Measurements from ENCODE around the gene MEMO1.
"Not testable (repeated sequence)": the region's sequence is repeated elsewhere in the genome, so short reads cannot be mapped to it uniquely, and the experiment has no call there.

Gene MEMO1

DNA sequence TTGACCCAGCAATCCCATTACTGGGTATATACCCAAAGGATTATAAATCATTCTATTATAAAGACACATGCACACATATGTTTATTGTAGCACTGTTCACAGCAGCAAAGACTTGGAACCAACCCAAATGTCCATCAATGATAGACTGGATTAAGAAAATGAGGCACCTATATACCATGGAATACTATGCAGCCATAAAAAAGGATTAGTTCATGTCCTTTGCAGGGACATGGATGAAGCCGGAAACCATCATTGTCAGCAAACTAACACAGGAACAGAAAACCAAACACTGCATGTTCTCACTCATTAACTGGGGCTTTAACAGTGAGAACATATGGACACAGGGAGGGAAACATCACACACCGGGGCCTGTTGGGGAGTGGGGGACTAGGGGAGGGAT lies 110.7 kb downstream of the MEMO1 start:
- DNase-seq: not testable (repeated sequence)

DNA sequence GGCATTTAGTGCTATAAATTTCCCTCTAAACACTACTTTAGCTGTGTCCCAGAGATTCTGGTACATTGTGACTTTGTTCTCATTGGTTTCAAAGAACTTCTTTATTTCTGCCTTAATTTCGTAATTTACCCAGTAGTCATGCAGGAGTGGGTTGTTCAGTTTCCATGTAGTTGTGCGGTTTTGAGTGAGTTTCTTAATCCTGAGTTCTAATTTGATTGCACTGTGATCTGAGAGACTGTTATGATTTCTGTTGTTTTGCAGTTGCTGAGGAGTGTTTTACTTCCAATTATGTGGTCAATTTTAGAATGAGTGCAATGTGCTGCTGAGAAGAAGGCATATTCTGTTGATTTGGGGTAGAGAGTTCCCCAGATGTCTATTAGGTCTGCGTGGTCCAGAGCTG lies 112.5 kb downstream of the MEMO1 start:
- DNase-seq: not testable (repeated sequence)

DNA sequence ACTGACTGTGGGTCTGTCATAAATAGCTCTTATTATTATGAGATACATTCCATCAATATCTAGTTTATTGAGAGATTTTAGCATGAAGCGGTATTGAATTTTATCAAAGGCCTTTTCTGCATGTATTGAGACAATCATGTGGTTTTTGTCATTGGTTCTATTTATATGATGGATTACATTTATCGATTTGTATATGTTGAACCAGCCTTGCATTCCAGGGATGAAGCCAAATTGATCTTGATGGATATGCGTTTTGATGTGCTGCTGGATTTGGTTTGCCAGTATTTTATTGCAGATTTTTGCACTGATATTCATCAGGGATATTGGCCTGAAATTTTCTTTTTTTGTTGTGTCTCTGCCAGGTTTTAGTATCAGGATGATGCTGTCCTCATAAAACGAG lies 113.5 kb downstream of the MEMO1 start:
- DNase-seq: not testable (repeated sequence)

DNA sequence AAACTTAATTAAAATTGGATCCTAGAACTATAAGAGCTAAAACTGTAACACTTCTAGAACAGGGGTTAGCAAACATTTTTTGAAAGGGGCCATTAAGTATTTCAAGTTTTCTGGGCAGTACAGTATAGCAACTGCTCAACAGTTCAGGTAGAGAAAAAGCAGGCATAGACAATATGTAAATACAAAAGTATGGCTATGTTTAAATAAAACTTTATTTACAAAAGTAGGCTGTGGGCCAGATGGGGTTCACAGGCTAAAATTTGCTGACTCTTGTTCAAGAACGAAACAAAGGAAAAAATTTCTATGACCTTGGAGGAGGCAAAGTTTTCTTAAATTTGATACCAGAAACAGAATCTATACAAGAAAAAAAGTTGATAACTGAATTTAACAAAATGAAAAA lies 114.5 kb downstream of the MEMO1 start:
- DNase-seq: no peak

DNA sequence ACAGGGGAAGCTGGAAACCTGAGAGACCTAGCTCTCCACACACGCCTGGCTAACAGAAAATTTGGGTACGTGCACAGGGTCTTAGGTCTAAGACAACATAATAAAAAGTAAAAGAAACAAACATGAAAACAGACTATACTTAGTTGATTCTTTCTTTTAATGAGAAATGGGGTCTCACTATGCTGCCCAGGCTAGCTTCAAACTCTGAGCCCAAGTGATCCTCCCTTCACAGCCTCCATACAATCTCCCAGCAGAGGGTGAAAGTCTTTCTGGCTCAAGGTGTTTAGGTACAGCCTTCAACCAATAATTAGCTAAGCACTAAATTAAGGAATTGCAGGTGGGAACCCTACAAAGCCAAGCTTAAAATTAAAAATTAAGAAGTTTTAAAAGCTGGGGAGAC lies 116.2 kb downstream of the MEMO1 start:
- no peak for DNase-seq

DNA sequence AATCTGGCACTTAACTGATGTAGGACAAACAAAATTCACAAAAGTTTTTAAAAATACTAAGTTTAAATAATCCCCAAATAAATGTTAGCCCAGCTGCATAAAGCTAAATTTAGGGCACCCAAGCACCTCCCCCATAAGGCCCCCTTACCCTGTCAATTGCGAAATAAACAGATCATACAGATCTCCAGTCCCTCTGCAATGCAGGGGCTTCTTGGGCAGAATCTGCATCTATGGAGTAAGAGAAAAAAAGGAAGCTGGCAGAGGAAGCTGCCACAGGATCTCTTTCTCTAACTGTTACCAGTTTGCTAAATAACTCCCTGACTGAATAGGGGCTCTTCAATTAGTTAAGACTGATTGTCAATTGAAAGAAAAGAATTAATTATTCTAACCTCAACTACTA lies 117.7 kb downstream of the MEMO1 start:
- DNase-seq: no peak

DNA sequence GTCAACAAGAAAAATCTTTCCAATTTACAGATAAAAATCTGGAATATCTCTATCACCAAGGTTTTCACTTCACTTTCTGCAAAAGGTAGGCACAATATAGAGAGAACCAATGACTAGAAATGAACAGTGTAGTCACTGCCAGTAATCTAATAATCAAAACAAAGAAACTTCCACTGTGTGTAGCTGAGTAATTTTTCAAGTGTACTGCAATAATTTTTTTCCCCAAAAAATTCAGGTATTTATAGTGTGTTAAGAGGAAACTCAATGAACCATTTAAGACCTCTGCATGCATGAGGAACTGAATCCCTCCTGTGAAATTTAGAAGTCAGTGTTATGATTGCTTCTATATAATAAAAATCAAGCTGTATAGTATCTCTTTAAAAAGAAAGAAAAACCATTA lies 121.8 kb downstream of the MEMO1 start:
- no peak for DNase-seq

DNA sequence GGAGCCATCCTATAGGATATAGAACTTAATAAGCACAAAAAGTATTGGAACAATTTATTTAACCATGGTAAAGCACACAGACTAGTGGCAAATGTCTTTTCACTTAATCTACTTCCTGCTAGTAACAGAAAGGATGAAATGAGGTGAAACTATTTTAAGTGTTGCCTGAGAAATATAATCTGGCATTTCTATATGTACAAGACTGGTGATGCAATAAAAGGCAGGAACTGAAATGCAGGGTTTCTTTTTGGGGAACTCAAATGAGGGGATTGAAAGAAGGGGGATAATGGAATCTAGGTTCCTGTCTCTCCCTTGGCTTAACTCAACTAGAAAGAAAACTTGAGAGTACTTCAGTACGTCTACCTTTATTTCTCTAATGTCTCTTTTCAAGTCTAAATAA lies 122.3 kb downstream of the MEMO1 start:
- no peak for DNase-seq

DNA sequence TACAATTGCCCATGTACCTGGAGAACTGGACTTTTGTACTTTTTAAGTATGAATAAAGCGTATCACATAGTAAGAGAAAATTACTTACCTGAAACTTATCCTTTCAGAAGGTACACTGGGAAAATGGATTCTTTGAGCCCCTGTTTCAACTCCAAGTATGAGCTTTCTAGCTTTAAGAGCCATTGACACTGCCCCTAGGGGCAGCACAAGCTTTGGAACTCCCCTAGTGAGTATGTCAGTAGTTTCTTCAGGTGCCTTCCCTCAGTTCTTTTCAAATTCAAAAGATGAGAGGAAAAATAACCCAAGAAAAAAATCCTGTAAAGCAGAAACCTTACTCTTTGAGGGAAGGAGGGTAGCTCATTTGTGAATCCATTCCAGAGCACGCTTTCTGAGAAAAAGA lies 124.1 kb downstream of the MEMO1 start:
- DNase-seq: no peak

DNA sequence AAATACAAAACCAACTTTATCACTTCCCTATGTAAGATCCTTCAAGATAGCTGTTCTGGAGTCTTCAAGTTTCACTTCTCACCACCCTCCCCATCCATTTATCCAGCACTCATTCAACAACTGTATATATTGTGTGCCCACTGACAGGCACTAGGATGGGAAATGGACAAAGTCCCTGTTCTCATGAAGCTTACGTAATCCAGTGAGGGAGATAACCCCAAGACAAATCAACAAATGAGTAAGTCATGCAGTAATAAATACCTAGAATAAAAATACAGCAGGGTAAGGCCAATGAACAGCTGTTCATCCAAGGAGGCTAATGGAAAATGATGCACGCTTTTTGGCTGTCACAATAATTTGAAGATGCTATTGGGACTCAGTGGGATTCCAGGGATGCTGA lies 133.8 kb downstream of the MEMO1 start:
- no peak for DNase-seq

DNA sequence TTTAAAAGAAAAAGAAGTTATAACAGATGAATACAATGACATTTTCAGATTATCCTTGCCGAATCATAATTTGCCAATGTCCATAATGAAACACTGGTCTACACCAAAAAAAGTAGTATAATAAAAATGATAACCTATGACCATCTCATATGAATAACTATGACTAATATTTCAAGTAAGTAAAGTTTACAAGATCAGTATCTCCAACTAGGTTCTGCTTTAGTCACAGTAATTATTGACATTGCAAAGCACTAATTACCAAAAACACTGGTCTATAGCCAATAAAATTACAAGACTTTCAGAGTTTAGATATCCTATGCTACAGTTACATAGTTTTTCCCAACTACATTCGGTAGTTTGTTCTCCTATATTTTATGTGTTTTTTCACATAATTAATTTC lies 136.7 kb downstream of the MEMO1 start:
- DNase-seq: no peak

DNA sequence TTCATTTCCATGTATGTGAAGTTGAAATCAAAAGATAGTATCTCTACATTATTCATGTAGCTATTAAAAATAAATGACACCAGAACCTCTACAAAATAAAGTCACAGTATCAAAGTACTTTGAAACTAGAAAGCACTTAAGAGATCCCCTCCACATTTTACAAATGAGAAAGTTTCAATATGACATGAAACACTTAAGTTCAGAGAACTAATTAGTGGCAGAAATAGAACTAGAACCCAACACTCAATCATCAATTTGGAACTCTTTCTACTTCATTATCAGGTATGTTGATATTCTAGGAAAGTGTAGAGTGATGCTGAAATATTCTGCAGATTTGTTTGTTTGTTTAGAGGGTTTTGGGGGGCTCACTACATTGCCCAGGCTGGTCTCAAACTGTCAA lies 145.6 kb downstream of the MEMO1 start:
- no peak for DNase-seq

DNA sequence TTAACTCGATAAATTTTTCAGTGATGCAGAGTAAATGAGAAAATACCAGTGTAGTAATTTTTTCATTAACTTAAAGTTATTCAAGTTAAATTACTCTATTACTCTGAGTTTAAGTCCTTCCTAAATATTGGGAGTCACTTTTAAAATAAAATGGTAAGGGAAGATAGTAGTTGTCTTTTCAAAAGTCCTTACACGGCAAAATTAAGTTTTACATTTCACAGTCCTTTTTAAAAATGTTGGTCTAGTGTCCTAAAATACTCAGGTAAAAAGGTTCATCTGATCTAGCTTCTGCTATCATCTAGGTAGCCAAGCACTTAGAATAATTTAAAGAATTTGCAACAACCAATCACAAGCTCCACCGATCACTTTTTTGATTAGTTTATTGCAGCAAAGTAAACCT lies 146.9 kb downstream of the MEMO1 start:
- DNase-seq: no peak

DNA sequence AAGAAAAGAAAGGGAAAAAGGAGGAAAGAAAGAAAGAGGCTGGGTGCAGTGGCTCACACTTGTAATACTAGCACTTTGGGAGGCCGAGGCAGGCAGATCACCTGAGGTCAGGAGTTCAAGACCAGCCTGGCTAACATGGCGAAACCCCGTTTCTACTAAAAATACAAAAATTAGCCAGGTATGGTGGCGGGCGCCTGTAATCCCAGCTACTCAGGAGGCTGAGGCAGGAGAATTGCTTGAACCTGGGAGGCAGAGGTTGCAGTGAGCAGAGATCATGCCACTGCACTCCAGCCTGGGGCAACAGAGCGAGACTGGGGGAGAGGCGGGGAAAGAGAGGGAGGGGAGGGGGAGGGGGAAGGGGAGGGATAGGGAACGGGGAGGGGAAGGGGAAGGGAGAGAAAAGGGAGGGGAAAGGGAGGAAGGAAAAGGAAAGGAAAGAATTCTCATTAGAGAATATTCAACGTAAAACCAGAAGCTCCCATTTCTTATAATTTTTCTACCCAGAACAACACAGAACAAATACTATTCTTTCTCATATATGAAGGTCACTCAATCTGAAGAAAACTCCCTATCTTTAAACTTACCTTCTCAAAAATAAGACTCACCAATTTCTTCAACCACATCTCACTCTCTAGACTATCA lies 147.7 kb downstream of the MEMO1 start:
- not testable (repeated sequence) for DNase-seq

DNA sequence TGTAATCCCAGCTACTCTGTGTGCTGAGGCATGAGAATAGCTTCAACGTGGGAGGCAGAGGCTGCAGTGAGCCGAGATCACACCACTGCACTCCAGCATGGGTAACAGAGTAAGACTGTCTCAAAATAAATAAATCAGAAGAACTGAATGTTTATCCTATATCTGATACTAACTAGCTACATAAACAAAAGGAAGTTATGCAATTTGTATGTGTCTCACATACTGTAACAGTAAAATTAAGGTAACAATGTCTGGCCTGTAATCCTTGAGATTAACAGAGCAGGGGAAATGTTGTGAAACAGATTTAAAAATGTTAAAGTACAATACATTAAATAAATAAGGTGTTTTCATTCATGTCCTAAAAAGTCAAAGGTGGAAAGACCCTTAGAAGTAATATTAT lies 150.8 kb downstream of the MEMO1 start:
- DNase-seq: no peak

DNA sequence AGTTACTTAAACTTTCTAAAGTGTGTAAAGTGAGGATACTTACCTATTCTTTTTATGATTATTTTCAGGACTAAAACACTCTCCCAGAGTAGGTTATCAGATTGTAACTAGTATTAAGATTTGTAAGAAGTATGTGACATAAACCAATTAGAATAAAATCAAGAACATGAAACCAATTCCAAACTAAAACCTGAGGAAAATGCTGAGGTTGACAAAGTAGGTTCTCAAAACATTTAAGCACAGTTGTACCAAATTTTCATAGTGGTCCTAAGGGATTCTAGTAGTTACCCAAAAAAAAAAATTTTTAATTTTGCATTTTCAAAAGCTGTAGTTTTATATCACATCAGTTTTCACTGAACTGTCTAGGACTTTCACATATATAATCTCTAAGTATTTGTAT lies 157.3 kb downstream of the MEMO1 start:
- DNase-seq: no peak

DNA sequence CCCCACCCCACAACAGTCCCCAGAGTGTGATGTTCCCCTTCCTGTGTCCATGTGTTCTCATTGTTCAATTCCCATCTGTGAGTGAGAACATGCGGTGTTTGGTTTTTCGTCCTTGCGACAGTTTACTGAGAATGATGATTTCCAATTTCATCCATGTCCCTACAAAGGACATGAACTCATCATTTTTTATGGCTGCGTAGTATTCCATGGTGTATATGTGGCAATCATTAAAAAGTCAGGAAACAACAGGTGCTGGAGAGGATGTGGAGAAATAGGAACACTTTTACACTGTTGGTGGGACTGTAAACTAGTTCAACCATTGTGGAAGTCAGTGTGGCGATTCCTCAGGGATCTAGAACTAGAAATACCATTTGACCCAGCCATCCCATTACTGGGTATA lies 168.7 kb downstream of the MEMO1 start:
- DNase-seq: not testable (repeated sequence)

DNA sequence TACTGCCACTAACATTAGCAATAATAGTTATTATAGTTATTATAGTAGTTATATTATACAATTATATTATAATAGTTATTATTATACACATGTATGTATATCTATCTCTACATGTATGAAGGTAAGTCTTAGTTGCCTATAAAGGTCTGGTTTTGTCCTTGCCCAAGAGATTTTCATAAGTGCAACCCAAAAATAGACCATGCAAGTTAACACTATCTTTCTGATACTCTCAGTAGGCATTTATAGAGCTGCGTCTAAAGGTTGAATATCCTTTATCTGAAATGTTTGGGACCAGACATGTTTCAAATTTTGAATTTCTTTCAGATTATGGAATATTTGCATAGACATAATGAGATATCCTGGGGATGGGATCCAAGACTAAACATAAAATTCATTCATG lies 175.4 kb downstream of the MEMO1 start:
- no peak for DNase-seq

DNA sequence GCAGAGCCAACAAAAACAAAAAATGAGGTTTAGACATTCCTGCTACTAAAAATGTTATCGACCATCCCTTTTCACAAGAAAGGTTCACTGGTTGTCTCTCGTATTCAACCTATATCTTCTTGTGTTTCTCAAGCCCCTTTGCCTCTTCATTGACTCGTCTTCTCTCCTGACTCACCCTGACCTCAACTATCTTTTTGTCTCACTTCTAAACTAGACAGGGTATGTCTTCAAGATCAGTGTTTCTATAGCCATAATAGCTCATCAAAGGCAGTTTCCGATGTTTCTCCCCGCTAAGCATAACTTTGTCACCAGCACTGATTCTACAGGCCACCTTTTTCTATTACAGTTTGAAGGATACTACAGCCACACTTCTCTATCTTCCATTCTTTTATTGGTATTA lies 178.4 kb downstream of the MEMO1 start:
- no peak for DNase-seq

DNA sequence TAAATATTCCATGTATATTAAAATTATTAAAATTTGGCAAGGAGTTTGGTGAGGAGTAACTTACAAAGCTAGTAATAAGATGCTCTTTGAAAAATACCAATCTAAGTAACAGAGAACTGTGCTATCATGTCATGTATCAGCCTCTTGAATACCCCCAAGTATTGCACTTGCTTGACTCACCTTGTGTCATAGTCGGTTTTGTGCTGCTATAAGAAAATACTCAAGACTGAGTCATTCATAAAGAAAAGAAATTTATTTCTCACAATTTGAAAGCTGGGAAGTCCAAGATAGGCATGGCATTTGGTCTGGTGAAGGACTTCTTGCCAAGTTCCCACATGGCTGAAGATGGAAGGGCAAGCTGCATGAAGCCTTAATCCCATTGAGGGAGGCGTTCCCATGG lies 179.2 kb downstream of the MEMO1 start:
- no peak for DNase-seq

DNA sequence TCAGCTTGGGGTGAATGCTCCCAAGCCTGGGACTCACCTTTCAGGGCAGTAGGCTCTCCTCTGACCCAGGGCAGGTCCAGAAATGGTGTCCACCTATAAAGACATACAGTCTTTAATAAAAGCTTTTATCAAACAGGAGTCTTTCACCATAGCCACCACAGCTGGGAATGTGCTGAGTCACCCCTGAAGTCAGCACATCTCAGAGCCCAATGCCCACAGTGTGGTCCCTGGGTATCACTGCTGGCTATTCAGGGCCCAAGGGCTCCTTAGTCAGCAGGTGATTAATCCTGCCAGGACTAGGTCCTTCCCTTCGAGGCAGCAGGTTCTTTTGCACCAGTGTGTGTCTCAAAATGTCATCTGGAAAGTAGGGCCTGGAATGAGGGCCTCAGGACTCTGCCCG lies 181.9 kb downstream of the MEMO1 start:
- DNase-seq: no peak

DNA sequence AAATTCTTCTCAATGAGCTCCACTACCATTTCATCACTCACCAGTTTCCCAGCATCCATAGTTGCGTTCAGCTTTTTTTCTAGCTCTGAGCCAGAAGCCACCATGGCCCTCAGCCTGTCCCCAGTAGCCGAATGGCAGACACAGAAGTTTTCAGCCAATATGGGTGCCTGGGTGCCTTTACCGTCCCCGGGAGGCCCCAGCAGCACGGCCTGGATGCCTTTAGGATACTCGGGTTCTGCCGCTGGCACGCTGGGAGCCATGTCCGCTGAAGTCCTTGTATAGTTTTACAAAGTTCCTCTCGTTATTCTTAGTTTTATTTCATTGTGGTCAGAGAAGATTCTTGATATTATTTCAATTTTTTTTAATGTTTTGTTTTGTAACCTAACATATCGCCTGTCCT lies 187.2 kb downstream of the MEMO1 start:
- no peak for DNase-seq

DNA sequence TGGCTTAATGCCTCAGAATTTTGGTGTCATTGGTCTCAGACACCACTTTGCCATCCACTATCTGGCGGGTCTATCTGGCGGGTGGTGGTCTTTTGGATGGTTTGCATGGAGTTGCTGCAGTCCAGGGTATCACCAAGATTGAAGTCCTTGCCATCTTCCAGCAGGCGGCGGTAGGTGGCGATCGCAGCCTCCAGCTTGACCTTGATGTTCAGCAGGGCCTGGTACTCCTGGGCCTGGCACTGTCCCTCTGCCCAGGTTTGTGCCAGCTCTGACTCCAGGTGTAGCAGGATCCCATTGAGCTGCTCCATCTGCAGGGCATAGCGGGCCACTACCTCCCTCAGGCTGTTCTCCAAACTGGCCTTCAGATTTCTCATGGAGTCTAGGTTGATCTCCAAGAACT lies 188.2 kb downstream of the MEMO1 start:
- DNase-seq: no peak
